Astrocyte (in vitro differentiated cells and primary cell): ENCODE measurements around the gene TNFRSF19.

Experiments used
- EZH2 ChIP-seq: IDR thresholded peaks from 2 replicates; pipeline ENCODE4 v1.6.1; 2012; ENCODE audit warnings: mild to moderate bottlenecking, low read length, inconsistent platforms; ENCODE audit not compliant: insufficient read depth
- TF ChIP-seq, protein P1 (sequence below): IDR thresholded peaks from 2 replicates; pipeline ENCODE4 v1.5.1; 2011; ENCODE audit warnings: low read depth, mild to moderate bottlenecking, inconsistent platforms, low read length, moderate library complexity; ENCODE audit not compliant: insufficient read depth

GRCh38 chr13:23588666-23589065 is 18.5 kb downstream of the TNFRSF19 start:
- TF ChIP-seq, protein P1, sequence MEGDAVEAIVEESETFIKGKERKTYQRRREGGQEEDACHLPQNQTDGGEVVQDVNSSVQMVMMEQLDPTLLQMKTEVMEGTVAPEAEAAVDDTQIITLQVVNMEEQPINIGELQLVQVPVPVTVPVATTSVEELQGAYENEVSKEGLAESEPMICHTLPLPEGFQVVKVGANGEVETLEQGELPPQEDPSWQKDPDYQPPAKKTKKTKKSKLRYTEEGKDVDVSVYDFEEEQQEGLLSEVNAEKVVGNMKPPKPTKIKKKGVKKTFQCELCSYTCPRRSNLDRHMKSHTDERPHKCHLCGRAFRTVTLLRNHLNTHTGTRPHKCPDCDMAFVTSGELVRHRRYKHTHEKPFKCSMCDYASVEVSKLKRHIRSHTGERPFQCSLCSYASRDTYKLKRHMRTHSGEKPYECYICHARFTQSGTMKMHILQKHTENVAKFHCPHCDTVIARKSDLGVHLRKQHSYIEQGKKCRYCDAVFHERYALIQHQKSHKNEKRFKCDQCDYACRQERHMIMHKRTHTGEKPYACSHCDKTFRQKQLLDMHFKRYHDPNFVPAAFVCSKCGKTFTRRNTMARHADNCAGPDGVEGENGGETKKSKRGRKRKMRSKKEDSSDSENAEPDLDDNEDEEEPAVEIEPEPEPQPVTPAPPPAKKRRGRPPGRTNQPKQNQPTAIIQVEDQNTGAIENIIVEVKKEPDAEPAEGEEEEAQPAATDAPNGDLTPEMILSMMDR = no peak
- no peak for TF ChIP-seq EZH2
